H1 (cell line): ENCODE results near the gene S100A14. TPM values are rescaled to one million over a fixed set of nuclear protein-coding genes. Genes with fewer than 3 reads are reported as not detected.

Source experiments
- ASH2L ChIP-seq: fragments of 200-600, 300-600 bp; sonication (generic); IDR thresholded peaks from one replicate; pipeline ENCODE4 v1.7.1; 2017; ENCODE audit warnings: low read length
- BACH1 ChIP-seq: IDR thresholded peaks from 2 replicates; pipeline ENCODE4 v1.6.1; 2012; ENCODE audit warnings: low read length, improper control_type of control experiment
- CBX5 ChIP-seq: fragments of 300-800, 300-1000 bp; sonication (generic); IDR thresholded peaks from 2 replicates; pipeline ENCODE4 v1.7.1; 2016; ENCODE audit warnings: antibody characterized with exemption, low read length, low read depth
- CBX8 ChIP-seq: fragments of 300-800, 300-1000 bp; sonication (generic); IDR thresholded peaks from 2 replicates; pipeline ENCODE4 v1.7.1; 2016; ENCODE audit warnings: low read depth, low read length, borderline replicate concordance
- GTF2F1 ChIP-seq: IDR thresholded peaks from 2 replicates; pipeline ENCODE4 v1.6.1; 2012; ENCODE audit warnings: low read depth, low read length, improper control_type of control experiment, borderline replicate concordance
- HDAC2 ChIP-seq, 2 experiments: fragments of 300-600 bp in 1 of 2; sonication (generic) in 1 of 2; IDR thresholded peaks; 2 replicates each; pipeline ENCODE4 v1.6.1; 2011 to 2012; ENCODE audit warnings: low read depth in 2 of 2, low read length in 2 of 2, mild to moderate bottlenecking in 2 of 2, moderate library complexity in 2 of 2, borderline replicate concordance in 1 of 2, inconsistent platforms in 1 of 2
- HDAC6 ChIP-seq: IDR thresholded peaks from one replicate; pipeline ENCODE4 v1.7.1; 2012; ENCODE audit warnings: low read depth, mild to moderate bottlenecking, inconsistent platforms, low read length, moderate library complexity
- KDM4A ChIP-seq: IDR thresholded peaks from one replicate; pipeline ENCODE4 v1.7.1; 2012; ENCODE audit warnings: low read depth, mild to moderate bottlenecking, moderate library complexity, low read length, inconsistent platforms; ENCODE audit not compliant: severe bottlenecking
- PHF8 ChIP-seq: fragments of 200-600 bp; sonication (generic); conservative IDR thresholded peaks from 2 replicates; pipeline ENCODE4 v1.7.1; 2012; ENCODE audit warnings: low read depth, mild to moderate bottlenecking, inconsistent platforms, low read length, moderate library complexity
- POLR2A ChIP-seq, 2 experiments: IDR thresholded peaks; 1 replicate in 1 of 2; 2 replicates in 1 of 2; pipeline ENCODE4 v1.6.1; 2011; ENCODE audit warnings: low read depth in 2 of 2, low read length in 2 of 2, mild to moderate bottlenecking in 2 of 2; ENCODE audit errors: control extremely low read depth in 1 of 2
- POLR2AphosphoS5 ChIP-seq: IDR thresholded peaks from 2 replicates; pipeline ENCODE4 v1.6.1; 2011; ENCODE audit warnings: low read depth, low read length
- POU5F1 ChIP-seq: IDR thresholded peaks from 2 replicates; pipeline ENCODE4 v1.6.1; 2011; ENCODE audit warnings: low read depth, mild to moderate bottlenecking, low read length, moderate library complexity
- RBBP5 ChIP-seq: IDR thresholded peaks from 2 replicates; pipeline ENCODE4 v1.7.1; 2012; ENCODE audit warnings: low read depth, mild to moderate bottlenecking, inconsistent platforms, low read length, moderate library complexity, borderline replicate concordance
- SIN3A ChIP-seq, 2 experiments: IDR thresholded peaks in 1 of 2; conservative IDR thresholded peaks in 1 of 2; 2 replicates each; pipeline ENCODE4 v1.6.1; 2011 to 2012; ENCODE audit warnings: low read length in 2 of 2, improper control_type of control experiment in 1 of 2, low read depth in 1 of 2, mild to moderate bottlenecking in 1 of 2
- SIRT6 ChIP-seq: IDR thresholded peaks from one replicate; pipeline ENCODE4 v1.7.1; 2012; ENCODE audit warnings: low read length, inconsistent platforms
- SIX5 ChIP-seq: IDR thresholded peaks from 2 replicates; pipeline ENCODE4 v1.6.1; 2011; ENCODE audit warnings: mild to moderate bottlenecking, low read depth, low read length
- SP1 ChIP-seq: IDR thresholded peaks from 2 replicates; pipeline ENCODE4 v1.6.1; 2011; ENCODE audit warnings: low read depth, low read length
- SRF ChIP-seq: IDR thresholded peaks from 2 replicates; pipeline ENCODE4 v1.6.1; 2011; ENCODE audit warnings: mild to moderate bottlenecking, low read depth, low read length, moderate library complexity
- TAF1 ChIP-seq: IDR thresholded peaks from 2 replicates; pipeline ENCODE4 v1.6.1; 2011; ENCODE audit warnings: mild to moderate bottlenecking, low read depth, low read length
- TAF7 ChIP-seq: optimal IDR thresholded peaks from 2 replicates; pipeline ENCODE3; 2011; ENCODE audit warnings: low read depth, mild to moderate bottlenecking, inconsistent platforms, low read length, moderate library complexity, borderline replicate concordance
- TEAD4 ChIP-seq: IDR thresholded peaks from 2 replicates; pipeline ENCODE4 v1.6.1; 2012; ENCODE audit warnings: low read depth, low read length, inconsistent platforms, mixed read lengths
- YY1 ChIP-seq: IDR thresholded peaks from 2 replicates; pipeline ENCODE4 v1.6.1; 2011; ENCODE audit warnings: low read depth, mild to moderate bottlenecking, low read length
- polyA plus RNA-seq, 7 experiments: library from polyadenylated mRNA; depleted of rRNA in 3 of 7; stranded (reverse) in 5 of 7; unstranded in 2 of 7; fragments of >200 nt in 5 of 7; fragments of 200-250 nt in 2 of 7; gene quantifications; 1 replicate in 5 of 7; 2 replicates in 1 of 7; 4 replicates in 1 of 7; pipeline versions ENCODE4 v1.2.1 to v1.2.3, GENCODE V29; 2011 to 2013; ENCODE audit warnings: missing spikeins in 2 of 7, mixed read lengths in 2 of 7
- total RNA-seq: library from RNA; stranded (reverse); fragmentation: NEBNext Ultra II Directional; extraction: Animal tissue kit (Norgen Biotek cat#: 25700); gene quantifications from 2 replicates; pipeline ENCODE4 v1.2.1, GENCODE V29; 2021
- TF ChIP-seq, protein P1 (sequence below): IDR thresholded peaks from 2 replicates; pipeline ENCODE4 v1.6.1; 2012; ENCODE audit warnings: low read length, inconsistent platforms

S100A14 gene
- total and polyA plus RNA-seq, 2 of the 8 experiments (the other 6 are each of a cell fraction or from before 2014, with no cell fraction given), result 1.4 to 5.3 TPM

DNA sequence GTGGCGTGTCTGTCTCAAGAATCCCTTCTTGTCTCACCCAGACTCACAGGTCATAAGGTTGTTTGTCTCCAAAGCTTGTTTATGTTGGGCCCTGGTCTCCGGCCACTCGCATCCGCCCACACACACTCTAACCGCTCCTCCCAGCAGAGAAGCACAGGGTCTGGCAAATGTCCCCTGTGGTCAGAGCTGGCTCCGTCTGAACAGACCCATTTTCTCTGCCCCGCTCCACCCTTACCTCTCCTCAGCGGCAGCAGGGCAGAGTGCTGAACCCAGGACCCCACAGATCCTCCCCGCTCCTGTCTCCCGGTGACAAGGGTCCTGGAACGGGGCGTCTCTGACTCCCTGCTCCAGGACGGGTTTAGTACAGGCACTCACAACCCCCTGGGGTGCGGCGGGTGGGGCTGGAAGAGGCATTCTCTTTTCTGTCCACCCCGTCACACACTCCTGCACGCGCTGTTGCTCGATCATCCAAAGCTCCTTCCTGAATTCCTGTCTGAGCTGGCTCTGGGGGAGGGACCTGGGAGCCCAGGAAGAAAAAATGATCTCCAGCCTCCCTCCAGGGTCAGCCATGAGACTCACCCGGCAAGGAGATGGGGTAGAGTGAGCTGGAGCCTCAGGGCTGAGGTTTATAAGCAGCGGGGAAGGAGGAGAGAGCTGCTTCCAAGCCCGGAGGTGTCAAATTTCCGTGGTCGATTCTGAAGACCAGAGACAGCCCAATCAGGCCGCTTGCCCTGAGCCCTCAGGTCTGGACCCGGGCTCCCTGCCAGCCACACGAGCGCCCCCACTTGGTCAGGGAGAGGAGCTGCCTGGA is 11.0 kb upstream of the S100A14 start, which contains the start of gene S100A13 (continued):
- TF ChIP-seq HDAC6 (no peak), YY1 (peak; percentile 63; the same call in 1 of the 2 replicates), POLR2A (IDR thresholded peaks at IDR 0.05; ENCODE audit: control extremely low read depth in 1 of 2, low read depth in 2 of 2, low read length in 2 of 2) (peak; percentile 94 to 98), SIX5 (peak; percentile 35; the same call in 1 of the 2 replicates), CBX8 (no peak), TAF1 (peak; percentile 98), GTF2F1 (peak; percentile 88; the same call in 1 of the 2 replicates), HDAC2 (IDR thresholded peaks at IDR 0.05; ENCODE audit: borderline replicate concordance in 1 of 2, low read depth in 2 of 2, low read length in 2 of 2) (0 out of 4 replicates have a peak, but pooled peaks have one; percentile 45 to 62), RBBP5 (peak; percentile 71), PHF8 (peak; percentile 72), SP1 (peak; percentile 48; the same call in 1 of the 2 replicates), TAF7 (peak; percentile 92), POLR2AphosphoS5 (peak; percentile 95), ASH2L (peak; percentile 79), SRF (0 out of 2 replicates have a peak, but pooled peaks have one; percentile 3), BACH1 (no peak), TEAD4 (no peak), SIN3A (conservative IDR thresholded peaks at IDR 0.05 in 1 of 2, IDR thresholded peaks at IDR 0.05 in 1 of 2; ENCODE audit: low read depth in 1 of 2, low read length in 2 of 2) (peak in 1 of 2 experiments; percentile 59; a peak in 1 of 4 replicates), POU5F1 (no peak), SIRT6 (no peak), KDM4A (peak; percentile 70), CBX5 (no peak)
- TF ChIP-seq, protein P1, sequence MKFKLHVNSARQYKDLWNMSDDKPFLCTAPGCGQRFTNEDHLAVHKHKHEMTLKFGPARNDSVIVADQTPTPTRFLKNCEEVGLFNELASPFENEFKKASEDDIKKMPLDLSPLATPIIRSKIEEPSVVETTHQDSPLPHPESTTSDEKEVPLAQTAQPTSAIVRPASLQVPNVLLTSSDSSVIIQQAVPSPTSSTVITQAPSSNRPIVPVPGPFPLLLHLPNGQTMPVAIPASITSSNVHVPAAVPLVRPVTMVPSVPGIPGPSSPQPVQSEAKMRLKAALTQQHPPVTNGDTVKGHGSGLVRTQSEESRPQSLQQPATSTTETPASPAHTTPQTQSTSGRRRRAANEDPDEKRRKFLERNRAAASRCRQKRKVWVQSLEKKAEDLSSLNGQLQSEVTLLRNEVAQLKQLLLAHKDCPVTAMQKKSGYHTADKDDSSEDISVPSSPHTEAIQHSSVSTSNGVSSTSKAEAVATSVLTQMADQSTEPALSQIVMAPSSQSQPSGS, result no peak
